ENCODE data around the gene NPM1.
A peak's percentile ranks its signal among the peaks of the same experiment; 100 is the strongest.

NPM1 gene

DNA sequence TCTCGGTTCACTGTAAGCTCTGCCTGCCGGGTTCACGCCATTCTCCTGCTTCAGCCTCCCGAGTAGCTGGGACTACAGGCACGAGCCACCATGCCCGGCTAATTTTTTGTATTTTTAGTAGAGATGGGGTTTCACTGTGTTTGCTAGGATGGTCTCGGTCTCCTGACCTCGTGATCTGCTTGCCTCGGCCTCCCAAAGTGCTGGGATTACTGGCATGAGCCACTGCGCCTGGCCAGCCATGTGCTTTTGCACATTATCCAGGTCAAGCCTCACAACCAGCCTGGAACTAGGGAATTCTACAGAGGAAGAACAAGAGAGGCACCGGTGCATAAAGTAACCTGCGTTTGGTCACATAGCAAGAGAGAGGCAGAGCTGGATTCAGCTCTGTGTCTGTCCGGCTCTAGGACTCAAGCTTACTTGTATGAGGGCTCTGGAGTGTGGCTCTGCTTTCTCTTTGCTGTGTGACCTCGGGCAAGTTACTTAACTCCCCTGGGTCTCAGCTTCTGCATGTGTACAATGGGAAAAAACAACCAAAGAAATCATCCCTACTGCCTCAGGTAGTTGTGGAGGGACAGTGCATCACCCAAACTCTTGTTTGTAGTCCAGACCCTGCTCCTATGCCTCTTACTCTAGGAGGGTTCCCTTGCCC lies 38.1 kb downstream of the NPM1 start:
- Histone ChIP-seq H3K4me3 (no peak overlapping the region), H3K27ac (no peak overlapping the region)

GRCh38 chr5:171426266-171426665 lies 38.6 kb downstream of the NPM1 start:
- no peak overlapping the region for H3K27ac ChIP-seq
- no peak overlapping the region for H3K4me3 ChIP-seq

- H3K4me3 ChIP-seq: no peak overlapping the region
- H3K27ac ChIP-seq: no peak overlapping the region
Observed at GRCh38 chr5:171426680-171427079, 39.0 kb downstream of the NPM1 start.

GRCh38 chr5:171427318-171428167 lies 39.9 kb downstream of the NPM1 start:
- Histone ChIP-seq H3K4me3 (no peak overlapping the region), H3K27ac (no peak overlapping the region)

DNA sequence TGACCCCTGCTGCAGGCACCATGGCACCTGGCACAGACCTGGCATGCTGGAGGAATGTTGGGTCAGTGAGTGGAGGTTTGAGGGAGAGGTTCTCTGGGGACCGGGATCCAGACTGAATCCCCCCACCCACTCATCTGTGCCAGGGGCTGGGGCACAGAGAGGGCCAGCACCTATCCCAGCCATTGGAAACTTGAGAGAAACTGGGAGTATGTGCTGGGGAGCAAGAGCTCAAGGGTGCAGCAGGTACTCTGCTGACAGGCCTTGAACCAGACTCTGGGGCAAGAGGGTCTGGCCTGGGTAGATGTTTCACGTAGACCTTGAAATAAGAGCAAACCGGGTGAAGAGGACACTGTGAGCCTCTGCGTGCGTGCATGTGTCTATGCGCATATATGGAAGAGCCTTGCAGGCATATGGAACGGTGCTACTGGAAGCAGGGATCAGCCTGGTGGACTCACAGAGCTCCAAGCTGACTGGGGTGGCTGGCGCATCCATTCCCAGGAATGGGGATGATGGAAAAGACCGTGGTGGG lies 40.6 kb downstream of the NPM1 start:
- Histone ChIP-seq H3K27ac (no peak overlapping the region), H3K4me3 (no peak overlapping the region)

- Histone ChIP-seq H3K27ac (no peak overlapping the region), H3K4me3 (no peak overlapping the region)
Observed at GRCh38 chr5:171428809-171429542, 41.3 kb downstream of the NPM1 start.

- no peak overlapping the region for H3K27ac ChIP-seq
- H3K4me3 ChIP-seq: no peak overlapping the region
Observed at GRCh38 chr5:171429543-171429910, 41.9 kb downstream of the NPM1 start.

- Histone ChIP-seq H3K4me3 (peak overlapping the region in 1 of 7 experiments; percentile 0), H3K27ac (no peak overlapping the region)
Observed at GRCh38 chr5:171431251-171431777, 43.7 kb downstream of the NPM1 start.

- Histone ChIP-seq H3K4me3 (no peak overlapping the region), H3K27ac (no peak overlapping the region)
Observed at GRCh38 chr5:171432076-171432475, 44.4 kb downstream of the NPM1 start.

GRCh38 chr5:171432583-171433351 lies 45.1 kb downstream of the NPM1 start:
- Histone ChIP-seq H3K27ac (no peak overlapping the region), H3K4me3 (no peak overlapping the region)

- Histone ChIP-seq H3K27ac (no peak overlapping the region), H3K4me3 (no peak overlapping the region)
Observed at GRCh38 chr5:171433352-171433698, 45.7 kb downstream of the NPM1 start.

DNA sequence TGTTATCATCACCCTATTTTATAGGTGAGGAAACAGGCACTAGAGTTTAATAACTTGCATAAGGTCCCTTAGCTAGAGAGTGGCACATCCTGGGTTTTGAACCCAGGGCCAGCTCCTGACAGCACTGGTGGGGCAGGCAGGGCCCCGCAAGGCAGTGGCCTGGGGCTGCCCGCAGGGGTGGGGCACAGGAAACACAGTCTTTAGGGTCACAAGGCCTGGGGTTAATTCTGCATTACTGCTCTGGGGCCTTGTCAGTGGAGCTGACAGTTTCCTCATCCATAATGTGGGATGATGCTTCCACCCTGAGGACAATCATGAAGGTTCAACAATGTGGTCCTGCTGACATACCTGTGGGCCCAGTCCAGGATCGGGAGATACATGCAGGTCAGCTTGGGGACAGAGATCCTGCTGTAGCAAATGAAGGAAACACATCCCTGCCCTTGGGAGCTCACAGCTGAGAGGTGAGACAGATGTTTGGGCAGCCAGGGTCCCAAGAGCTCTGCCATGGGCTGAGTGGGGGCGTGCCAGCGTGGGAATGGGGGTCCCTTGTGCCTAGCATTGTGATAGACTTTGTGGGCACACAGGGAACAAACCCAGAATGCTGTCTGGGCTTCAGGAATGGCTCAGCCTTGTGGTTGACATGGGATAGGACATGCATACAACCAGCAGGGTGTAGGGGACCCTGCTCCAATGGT lies 46.5 kb downstream of the NPM1 start:
- no peak overlapping the region for H3K4me3 ChIP-seq
- no peak overlapping the region for H3K27ac ChIP-seq

GRCh38 chr5:171434874-171435273 lies 47.2 kb downstream of the NPM1 start:
- Histone ChIP-seq H3K27ac (no peak overlapping the region), H3K4me3 (no peak overlapping the region)

DNA sequence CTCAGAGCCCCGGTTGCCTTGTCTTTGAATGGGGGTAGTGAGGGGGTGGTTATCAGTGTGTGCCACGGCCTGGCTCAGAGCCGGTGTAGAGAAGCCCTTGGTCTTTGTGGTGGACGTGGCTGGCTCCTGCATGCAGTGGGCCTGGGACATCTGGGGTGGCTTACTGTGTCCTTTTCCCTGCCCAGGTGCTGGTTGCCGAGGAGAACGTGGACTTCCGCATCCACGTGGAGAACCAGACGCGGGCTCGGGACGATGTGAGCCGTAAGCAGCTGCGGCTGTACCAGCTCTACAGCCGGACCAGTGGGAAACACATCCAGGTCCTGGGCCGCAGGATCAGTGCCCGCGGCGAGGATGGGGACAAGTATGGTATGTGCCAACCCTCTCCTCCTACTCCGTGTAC lies 48.3 kb downstream of the NPM1 start:
- H3K27ac ChIP-seq: no peak overlapping the region
- H3K4me3 ChIP-seq: no peak overlapping the region

- H3K27ac ChIP-seq: no peak overlapping the region
- no peak overlapping the region for H3K4me3 ChIP-seq
Observed at GRCh38 chr5:171436804-171437285, 49.2 kb downstream of the NPM1 start.

GRCh38 chr5:171437286-171437821 lies 49.7 kb downstream of the NPM1 start:
- H3K4me3 ChIP-seq: no peak overlapping the region
- H3K27ac ChIP-seq: no peak overlapping the region

- no peak overlapping the region for H3K4me3 ChIP-seq
Observed at GRCh38 chr5:171438738-171439137, 51.1 kb downstream of the NPM1 start.

GRCh38 chr5:171441246-171441791 lies 53.7 kb downstream of the NPM1 start:
- H3K4me3 ChIP-seq: no peak overlapping the region
- no peak overlapping the region for H3K27ac ChIP-seq

More at GRCh38 chr5:171438738-171439137, 51.1 kb downstream of the NPM1 start:
- H3K27ac ChIP-seq: no peak overlapping the region
